ENCODE measurements around the gene NAB1. TPM values are rescaled to one million over a fixed set of nuclear protein-coding genes. Genes with fewer than 3 reads are reported as not detected.

Gene NAB1
- polyA plus RNA-seq, 1 experiment = 14.1 TPM

DNA sequence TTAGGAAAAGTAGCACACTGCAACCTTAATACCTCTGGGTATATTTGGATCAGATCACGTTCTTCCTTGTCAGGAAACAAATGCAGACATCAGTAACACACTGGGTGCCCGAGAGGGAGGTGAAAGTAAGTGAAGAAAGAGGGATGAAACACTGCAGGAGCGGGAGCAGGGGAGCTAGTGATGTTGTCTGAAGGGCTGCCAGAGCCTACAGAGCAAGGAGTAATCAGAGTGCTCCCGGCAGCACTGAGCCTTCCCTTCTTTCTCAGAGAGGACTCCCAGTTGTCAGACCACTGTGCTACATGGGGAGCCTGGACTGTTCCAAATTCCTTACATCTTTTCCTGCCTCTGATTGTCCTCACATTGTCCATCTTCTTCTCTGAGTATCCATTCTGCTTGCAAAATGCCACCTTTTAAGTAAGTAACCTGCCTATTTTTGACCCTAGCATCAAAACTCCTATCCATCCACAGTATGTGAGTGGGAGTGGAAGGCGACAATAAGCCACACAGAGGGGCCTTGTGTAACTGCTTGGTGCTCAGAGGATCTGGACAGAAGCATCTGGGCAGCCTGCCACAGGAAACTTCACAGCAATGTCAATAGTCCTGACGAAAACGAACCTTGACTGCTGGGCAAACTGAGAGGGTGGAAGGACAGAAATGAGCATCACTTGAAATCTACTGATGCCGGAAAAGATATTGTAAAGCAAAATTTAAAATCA is 10.8 kb upstream of the NAB1 start:
- CTCF ChIA-PET = no interaction called here
- POLR2A ChIA-PET = no interaction called here
- no peaks in the 10 kb centered on the region for H3K27me3 ChIP-seq (ENCODE audit: control insufficient read depth, insufficient read depth, low read length)
- H3K4me3 ChIP-seq (ENCODE audit: low read depth, low read length) = no peak overlapping the region
- no peaks in the 10 kb centered on the region for H3K36me3 ChIP-seq (ENCODE audit: control insufficient read depth, insufficient read depth, low read length)
- DNase-seq (ENCODE audit: low read depth) = no peak
- TF ChIP-seq, protein P1, sequence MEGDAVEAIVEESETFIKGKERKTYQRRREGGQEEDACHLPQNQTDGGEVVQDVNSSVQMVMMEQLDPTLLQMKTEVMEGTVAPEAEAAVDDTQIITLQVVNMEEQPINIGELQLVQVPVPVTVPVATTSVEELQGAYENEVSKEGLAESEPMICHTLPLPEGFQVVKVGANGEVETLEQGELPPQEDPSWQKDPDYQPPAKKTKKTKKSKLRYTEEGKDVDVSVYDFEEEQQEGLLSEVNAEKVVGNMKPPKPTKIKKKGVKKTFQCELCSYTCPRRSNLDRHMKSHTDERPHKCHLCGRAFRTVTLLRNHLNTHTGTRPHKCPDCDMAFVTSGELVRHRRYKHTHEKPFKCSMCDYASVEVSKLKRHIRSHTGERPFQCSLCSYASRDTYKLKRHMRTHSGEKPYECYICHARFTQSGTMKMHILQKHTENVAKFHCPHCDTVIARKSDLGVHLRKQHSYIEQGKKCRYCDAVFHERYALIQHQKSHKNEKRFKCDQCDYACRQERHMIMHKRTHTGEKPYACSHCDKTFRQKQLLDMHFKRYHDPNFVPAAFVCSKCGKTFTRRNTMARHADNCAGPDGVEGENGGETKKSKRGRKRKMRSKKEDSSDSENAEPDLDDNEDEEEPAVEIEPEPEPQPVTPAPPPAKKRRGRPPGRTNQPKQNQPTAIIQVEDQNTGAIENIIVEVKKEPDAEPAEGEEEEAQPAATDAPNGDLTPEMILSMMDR (IDR thresholded peaks at IDR 0.05; ENCODE audit: insufficient read depth, low read depth, low read length) = no peak

DNA sequence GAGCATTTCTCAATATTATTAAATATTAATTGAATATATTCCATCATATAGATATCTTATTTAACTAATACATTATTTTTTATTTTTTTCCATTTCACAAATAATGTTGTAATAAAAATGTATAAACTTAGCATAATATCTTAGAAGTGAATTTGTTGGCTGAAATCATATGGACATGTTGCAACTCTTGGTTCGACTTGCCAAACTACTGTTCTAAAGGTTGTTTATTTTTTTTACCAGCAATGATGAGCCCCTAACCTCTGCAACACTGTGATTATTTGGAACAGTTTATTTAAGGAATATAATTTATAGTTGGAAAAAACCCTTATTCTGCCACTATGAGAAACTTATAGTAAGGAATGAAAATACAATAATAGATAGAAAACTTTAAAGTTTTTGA is 8.8 kb upstream of the NAB1 start:
- H3K27me3 ChIP-seq (ENCODE audit: control insufficient read depth, insufficient read depth, low read length) = no peaks in the 10 kb centered on the region
- TF ChIP-seq, protein P1 (IDR thresholded peaks at IDR 0.05; ENCODE audit: insufficient read depth, low read depth, low read length) = no peak
- no peak overlapping the region for H3K4me3 ChIP-seq (ENCODE audit: low read depth, low read length)
- POLR2A ChIA-PET = no interaction called here
- CTCF ChIA-PET = interaction anchor here (1.6 kb wide), 1 partner anchor 12 kb away, joined by 4 read pairs; no protein-coding TSS in a partner anchor
- no peak for DNase-seq (ENCODE audit: low read depth)
- H3K36me3 ChIP-seq (ENCODE audit: control insufficient read depth, insufficient read depth, low read length) = no peaks in the 10 kb centered on the region

DNA sequence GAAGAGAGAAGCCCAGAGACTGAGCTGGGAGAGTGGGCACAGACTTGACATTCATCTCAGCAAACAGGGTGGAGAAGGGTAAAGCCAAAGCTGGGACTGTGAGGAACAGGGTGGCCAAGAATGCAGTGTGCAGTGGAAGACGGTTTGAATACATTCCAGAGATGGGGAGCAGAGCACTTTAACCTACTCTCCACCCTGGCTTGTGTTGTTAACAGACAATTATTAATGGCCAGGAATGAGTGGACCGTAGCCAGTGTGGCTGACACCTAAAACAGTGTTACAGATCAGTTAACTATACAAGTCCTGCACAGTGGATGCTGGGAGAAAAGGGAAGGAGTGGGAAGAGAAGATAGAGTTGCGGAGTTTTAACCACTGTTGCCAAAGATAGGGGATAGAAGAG is 7.4 kb upstream of the NAB1 start:
- POLR2A ChIA-PET = no interaction called here
- CTCF ChIA-PET = no interaction called here
- H3K4me3 ChIP-seq (ENCODE audit: low read depth, low read length) = no peak overlapping the region

DNA sequence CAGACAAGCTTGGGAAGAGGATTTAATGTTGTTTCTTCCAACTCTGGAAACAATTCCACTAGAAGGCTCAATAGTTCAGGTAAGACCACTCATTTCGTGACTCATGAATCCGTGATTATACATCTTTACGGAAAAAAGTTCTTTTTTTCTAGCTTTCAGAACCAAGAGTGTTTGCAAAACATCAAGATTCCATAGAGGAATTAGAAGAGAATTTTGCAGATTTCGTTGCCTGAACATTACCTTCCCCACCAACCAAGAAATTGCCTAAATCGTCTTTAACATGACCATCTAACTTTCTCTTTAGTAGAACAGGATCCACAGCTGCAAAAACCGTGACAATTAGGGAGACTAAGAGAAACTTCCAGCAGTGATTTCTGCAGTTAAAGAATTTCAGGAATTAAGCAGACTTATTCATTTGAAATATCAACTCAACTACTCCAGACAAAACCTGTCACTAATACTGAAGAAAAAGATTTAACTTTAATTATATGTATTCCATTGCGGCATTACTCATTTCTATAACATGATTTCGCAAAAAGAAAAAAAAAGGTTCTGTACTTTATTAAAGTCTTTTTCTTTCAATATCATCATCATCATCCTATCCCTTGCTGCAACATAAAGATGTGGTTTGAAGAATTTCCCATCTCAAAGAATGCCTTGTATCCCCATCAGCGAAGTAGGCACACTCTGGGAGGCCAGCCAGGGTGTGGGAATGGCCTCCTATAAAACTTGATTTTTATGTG is 1.9 kb upstream of the NAB1 start:
- TF ChIP-seq, protein P1 (IDR thresholded peaks at IDR 0.05; ENCODE audit: insufficient read depth, low read depth, low read length) = no peak
- DNase-seq (ENCODE audit: low read depth) = no peak
- ChIA-PET CTCF (no interaction called here), POLR2A (no interaction called here)
- no peak overlapping the region for H3K4me3 ChIP-seq (ENCODE audit: low read depth, low read length)
- H3K36me3 ChIP-seq (ENCODE audit: control insufficient read depth, insufficient read depth, low read length) = no peaks in the 10 kb centered on the region
- H3K27me3 ChIP-seq (ENCODE audit: control insufficient read depth, insufficient read depth, low read length) = no peaks in the 10 kb centered on the region

More for the DNA sequence above, 7.4 kb upstream of the NAB1 start:
- DNase-seq (ENCODE audit: low read depth) = no peak
- H3K27me3 ChIP-seq (ENCODE audit: control insufficient read depth, insufficient read depth, low read length) = no peaks in the 10 kb centered on the region
- H3K36me3 ChIP-seq (ENCODE audit: control insufficient read depth, insufficient read depth, low read length) = no peaks in the 10 kb centered on the region
- TF ChIP-seq, protein P1 (IDR thresholded peaks at IDR 0.05; ENCODE audit: insufficient read depth, low read depth, low read length) = no peak

DNA sequence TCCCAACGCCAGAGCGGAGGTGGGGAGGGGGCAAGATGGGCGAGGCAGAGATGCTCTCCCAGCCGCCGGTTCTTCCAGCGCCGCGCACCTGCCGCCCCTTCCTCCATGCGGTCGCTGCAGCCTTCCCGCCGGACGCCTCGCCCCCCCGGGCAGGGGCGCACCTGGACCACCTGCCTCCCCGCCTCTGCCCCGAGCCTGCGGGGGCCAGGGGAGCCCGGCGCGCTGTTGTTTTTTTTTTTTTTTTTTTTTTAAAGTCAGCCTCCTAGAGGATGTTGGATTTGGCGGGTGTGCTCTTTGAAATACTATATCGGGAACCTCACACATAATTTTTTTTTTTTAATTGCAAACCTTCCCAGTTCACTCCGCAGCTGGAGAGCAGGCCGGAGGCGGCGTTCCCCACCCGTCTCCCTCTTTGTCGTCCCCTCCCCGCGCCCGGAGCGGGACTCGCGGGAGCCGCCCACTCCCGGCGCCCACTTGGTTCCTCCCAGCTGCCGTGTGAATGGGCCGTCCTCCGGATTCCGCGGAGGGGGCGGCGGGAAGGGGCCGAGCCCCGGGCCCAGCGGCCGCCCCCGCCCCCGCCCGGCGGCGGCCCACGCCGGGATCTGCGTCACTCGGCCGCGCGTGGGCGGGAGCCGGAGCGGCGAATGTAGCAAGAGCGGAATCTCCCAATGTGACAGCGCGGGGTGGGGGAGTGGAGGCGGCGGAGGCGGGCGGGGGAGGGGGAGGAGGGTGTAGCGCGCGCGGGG is 421 bp upstream of the NAB1 start:
- ChIA-PET CTCF (interaction anchor here (0.6 kb wide), 1 partner anchor 131 kb away, joined by 3 read pairs; no protein-coding TSS in a partner anchor), POLR2A (interaction anchor here (0.7 kb wide), 1 partner anchor 14 kb away, joined by 5 read pairs; no protein-coding TSS in a partner anchor)
- peak overlapping the region; percentile 92 for H3K4me3 ChIP-seq (ENCODE audit: low read depth, low read length)
- TF ChIP-seq, protein P1 (IDR thresholded peaks at IDR 0.05; ENCODE audit: insufficient read depth, low read depth, low read length) = no peak
- DNase-seq (ENCODE audit: low read depth) = no peak
- no peaks in the 10 kb centered on the region for H3K27me3 ChIP-seq (ENCODE audit: control insufficient read depth, insufficient read depth, low read length)
- no peaks in the 10 kb centered on the region for H3K36me3 ChIP-seq (ENCODE audit: control insufficient read depth, insufficient read depth, low read length)
